ENCODE measurements around the gene IRF8. TPM values are rescaled to one million over a fixed set of nuclear protein-coding genes. Genes with fewer than 3 reads are reported as not detected.

The IRF8 gene
- total RNA-seq, 2 donors from 2014 or later: 0.24 to 0.75 TPM

GRCh38 chr16:85850344-85850880 lies 48.5 kb upstream of the IRF8 start:
- no peak overlapping the region for H3K27ac ChIP-seq (ENCODE audit: low read depth, low read length)
- H3K9ac ChIP-seq (ENCODE audit: extremely low read depth, low read length, poor library complexity, severe bottlenecking): no peak overlapping the region
- Mint-ChIP-seq H3K4me1 (peaks cover 4% of the 10 kb centered on the region), H3K9me3 (no peaks in the 10 kb centered on the region), H3K27me3 (ENCODE audit: insufficient read depth) (peaks cover 1% of the 10 kb centered on the region), H3K4me3 (no peak overlapping the region), H3K36me3 (ENCODE audit: low read depth) (no peaks in the 10 kb centered on the region), H3K27ac (no peak overlapping the region)
- H3K4me3 ChIP-seq (ENCODE audit: low read length): no peak overlapping the region
- H3K4me1 ChIP-seq (ENCODE audit: control insufficient read depth, insufficient read depth, low read length): no peaks in the 10 kb centered on the region
- no peaks in the 10 kb centered on the region for H3K27me3 ChIP-seq (ENCODE audit: control insufficient read depth, insufficient read depth, low read length, poor library complexity, severe bottlenecking)
- peaks cover 5% of the 10 kb centered on the region for H3K9me3 ChIP-seq (ENCODE audit: control insufficient read depth, low read length)
- no peak for TF ChIP-seq CTCF (conservative IDR thresholded peaks at IDR 0.05)
- WGBS, 2 experiments (ENCODE audit: insufficient coverage in 1 of 2, insufficient read length in 1 of 2): 88 to 100% methylated on average over 1 to 5 of the region's 5 CpGs
- no peaks in the 10 kb centered on the region for H3K36me3 ChIP-seq (ENCODE audit: control insufficient read depth, insufficient read depth, low read length)
- DNase-seq: peak; percentile 38

DNA sequence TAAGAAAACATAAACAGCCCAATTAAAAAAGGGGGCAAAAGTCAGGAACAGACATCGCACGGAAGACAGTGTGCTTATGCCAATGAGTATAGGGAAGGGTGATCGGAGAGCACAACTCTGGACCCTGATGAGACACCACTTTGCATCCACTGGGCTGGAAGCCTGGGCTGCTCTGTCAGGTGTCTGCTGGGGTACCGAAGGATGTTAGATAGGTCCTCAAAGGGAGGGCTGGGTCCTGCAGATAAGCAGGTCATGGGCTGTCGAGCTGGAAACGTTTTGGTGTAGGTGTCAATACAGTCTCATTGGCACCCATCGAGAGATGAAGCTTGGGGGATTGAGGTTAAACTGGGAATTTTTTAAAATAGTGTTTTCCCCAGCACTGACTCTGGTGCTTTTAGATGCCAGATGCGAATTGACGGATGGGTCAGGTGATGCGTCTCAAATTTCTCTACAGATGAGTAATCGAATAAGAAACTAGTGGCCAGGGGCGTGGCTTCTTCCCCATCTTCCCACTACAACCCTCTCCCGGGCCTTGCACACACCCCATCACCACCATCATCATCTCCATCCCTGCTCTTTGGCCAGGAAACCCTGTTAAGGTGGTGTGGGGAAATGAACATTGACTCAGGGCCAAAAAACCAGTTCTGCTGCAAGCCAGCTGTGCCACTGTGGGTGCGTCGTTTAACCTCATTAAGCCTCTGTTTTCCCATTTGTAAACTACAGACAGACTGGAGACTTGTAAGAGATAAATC lies 47.8 kb upstream of the IRF8 start:
- DNase-seq: peak; percentile 38
- Mint-ChIP-seq H3K4me1 (peaks cover 4% of the 10 kb centered on the region), H3K36me3 (ENCODE audit: low read depth) (no peaks in the 10 kb centered on the region), H3K27ac (no peak overlapping the region), H3K27me3 (ENCODE audit: insufficient read depth) (peaks cover 3% of the 10 kb centered on the region), H3K9me3 (no peaks in the 10 kb centered on the region), H3K4me3 (no peak overlapping the region)
- no peak overlapping the region for H3K9ac ChIP-seq (ENCODE audit: extremely low read depth, low read length, poor library complexity, severe bottlenecking)
- H3K36me3 ChIP-seq (ENCODE audit: control insufficient read depth, insufficient read depth, low read length): no peaks in the 10 kb centered on the region
- H3K27ac ChIP-seq (ENCODE audit: low read depth, low read length): no peak overlapping the region
- H3K27me3 ChIP-seq (ENCODE audit: control insufficient read depth, insufficient read depth, low read length, poor library complexity, severe bottlenecking): no peaks in the 10 kb centered on the region
- H3K4me3 ChIP-seq (ENCODE audit: low read length): no peak overlapping the region
- no peak for TF ChIP-seq CTCF (conservative IDR thresholded peaks at IDR 0.05)
- H3K9me3 ChIP-seq (ENCODE audit: control insufficient read depth, low read length): peaks cover 5% of the 10 kb centered on the region
- no peaks in the 10 kb centered on the region for H3K4me1 ChIP-seq (ENCODE audit: control insufficient read depth, insufficient read depth, low read length)
- WGBS, 2 experiments (ENCODE audit: insufficient coverage in 1 of 2, insufficient read length in 1 of 2): 92 to 93% methylated on average over 8 to 15 of the region's 15 CpGs

GRCh38 chr16:85853547-85854545 lies 45.1 kb upstream of the IRF8 start:
- Histone ChIP-seq H3K4me3 (ENCODE audit: low read length) (no peak overlapping the region), H3K27ac (ENCODE audit: low read depth, low read length) (no peak overlapping the region), H3K27me3 (ENCODE audit: control insufficient read depth, insufficient read depth, low read length, poor library complexity, severe bottlenecking) (no peaks in the 10 kb centered on the region), H3K4me1 (ENCODE audit: control insufficient read depth, insufficient read depth, low read length) (no peaks in the 10 kb centered on the region), H3K9me3 (ENCODE audit: control insufficient read depth, low read length) (peaks cover 5% of the 10 kb centered on the region), H3K36me3 (ENCODE audit: control insufficient read depth, insufficient read depth, low read length) (no peaks in the 10 kb centered on the region), H3K9ac (ENCODE audit: extremely low read depth, low read length, poor library complexity, severe bottlenecking) (no peak overlapping the region)
- peaks cover 4% of the 10 kb centered on the region for H3K4me1 Mint-ChIP-seq
- DNase-seq: no peak
- H3K27ac Mint-ChIP-seq: no peak overlapping the region
- H3K4me3 Mint-ChIP-seq: no peak overlapping the region
- no peaks in the 10 kb centered on the region for H3K9me3 Mint-ChIP-seq
- no peaks in the 10 kb centered on the region for H3K36me3 Mint-ChIP-seq (ENCODE audit: low read depth)
- peaks cover 4% of the 10 kb centered on the region for H3K27me3 Mint-ChIP-seq (ENCODE audit: insufficient read depth)
- TF ChIP-seq CTCF (conservative IDR thresholded peaks at IDR 0.05): no peak
- WGBS, 2 experiments (ENCODE audit: insufficient coverage in 1 of 2, insufficient read length in 1 of 2): 86 to 89% methylated on average over 16 of the region's 16 CpGs

Data from endodermal cell (in vitro differentiated cells).